HG02642 (cell line): ENCODE data around the gene TBRG4.

ENCODE experiments used
- ATAC-seq: cut with Tn5 transposase; IDR thresholded peaks from one replicate; pipeline ENCODE4 v1.9.1; 2021; ENCODE audit warnings: mild to moderate bottlenecking; ENCODE audit not compliant: unreplicated experiment, poor library complexity

The TBRG4 gene

DNA sequence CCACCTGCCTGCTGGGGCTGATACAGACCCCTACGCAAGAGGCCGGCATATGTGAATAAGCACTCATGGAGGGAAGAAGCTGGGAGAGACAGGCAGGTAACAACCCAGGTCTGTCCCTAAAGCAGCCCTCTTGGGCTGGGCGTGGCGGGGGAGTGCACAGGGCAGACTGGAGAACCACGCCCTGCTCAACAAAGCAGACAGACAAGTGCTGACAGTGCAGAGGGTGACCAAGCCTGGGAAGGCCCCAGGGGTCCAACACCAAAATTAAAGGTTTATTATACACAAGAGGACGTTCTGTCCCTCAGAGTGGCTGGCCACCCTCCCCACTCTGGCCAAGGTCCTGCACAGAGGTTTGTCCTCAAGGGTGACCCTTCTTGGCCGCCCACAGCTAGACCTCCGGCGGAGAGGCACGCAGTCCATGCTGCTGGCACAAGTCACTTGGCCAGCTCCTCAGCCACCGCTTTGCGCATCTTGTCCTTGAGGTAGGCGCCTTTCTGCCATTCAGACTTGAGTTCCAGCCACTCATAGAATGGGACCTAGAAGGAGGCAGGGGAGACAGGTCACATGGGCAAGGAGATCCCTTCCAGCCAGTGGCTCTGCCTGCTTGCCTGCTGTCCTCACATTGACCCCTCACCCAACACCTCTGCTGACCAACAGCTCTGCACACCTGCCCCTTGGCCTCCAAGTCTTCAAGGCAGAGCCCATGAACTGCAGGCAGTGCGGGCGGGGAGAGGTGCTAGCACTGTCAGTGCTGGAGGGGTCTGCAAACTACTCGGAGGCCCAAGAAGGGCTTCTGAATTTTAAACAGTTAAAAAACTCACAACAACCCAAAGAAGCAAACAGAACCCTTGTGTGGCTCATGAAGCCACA is 11.4 kb downstream of the TBRG4 start:
- ATAC-seq: no peak

GRCh38 chr7:45098983-45099839 is 12.3 kb downstream of the TBRG4 start:
- ATAC-seq: no peak

- no peak for ATAC-seq
Measured at GRCh38 chr7:45092931-45093235, 18.6 kb downstream of the TBRG4 start.

DNA sequence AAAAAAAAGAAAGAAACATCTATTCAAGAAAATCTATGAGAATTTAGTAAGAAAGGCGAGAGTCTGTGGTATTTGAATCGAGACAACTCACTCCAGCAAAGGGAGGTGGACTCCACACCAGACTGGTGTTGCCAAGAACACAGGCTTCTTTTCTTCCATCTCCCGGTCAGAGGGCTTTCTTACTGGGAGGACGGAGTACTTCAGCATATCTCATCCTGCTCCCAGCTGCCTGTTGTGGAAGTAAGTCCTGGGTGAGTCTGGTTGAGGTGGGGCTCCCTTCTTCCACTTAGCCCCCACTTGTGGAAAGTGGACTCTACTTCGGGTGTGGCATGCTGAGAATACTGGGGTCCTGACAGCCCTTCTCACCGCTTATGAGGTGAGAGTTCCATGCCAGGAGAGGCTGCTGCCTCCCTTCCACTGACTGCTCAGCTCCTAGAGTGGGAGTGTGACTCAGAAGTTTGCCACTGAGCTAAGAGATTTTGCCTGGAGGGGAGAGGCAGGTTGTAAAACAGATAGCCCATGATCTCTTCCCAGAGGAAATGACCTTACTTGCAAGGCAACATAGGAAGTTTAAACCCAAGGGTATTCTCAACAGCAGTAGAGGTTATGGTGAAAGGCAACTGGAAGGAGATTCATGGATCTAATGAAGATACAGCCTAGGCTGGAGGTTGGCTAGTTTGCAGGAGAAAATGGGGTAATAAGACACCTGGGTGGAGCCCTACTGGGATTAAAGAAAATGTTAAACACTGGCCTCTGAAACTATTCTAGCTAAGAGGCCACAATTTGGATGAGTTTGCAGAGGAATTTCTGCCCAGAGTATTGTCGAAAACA is 19.2 kb downstream of the TBRG4 start:
- ATAC-seq: no peak

DNA sequence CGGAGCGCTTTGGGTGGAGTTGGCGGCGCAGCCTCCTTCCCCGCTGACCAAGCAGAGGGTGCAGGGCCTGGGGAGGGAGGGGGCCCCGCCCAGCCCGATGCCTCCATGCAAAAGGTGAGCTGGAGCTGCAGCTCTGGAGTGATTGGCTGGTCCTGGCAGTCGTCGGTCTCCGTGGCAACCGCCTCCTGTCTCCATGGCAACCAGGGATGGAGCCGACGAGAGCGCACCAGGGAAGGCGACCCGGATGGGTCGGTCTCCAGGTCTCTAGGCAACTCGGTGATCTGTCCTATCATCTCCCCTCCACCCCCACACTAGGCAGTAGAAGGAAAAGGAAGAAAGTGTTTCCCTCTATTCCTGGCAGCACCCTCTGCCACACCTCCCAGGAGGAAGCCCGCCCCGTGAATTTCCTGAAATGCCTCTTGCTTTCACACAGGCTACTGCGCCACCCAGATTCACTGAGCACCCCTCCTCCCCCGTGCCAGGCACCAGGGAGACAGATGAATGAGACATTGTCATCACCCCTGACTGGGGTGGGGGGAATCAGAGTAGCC is 22.1 kb downstream of the TBRG4 start:
- ATAC-seq: no peak

GRCh38 chr7:45088821-45089340 is 22.6 kb downstream of the TBRG4 start, which contains the start of gene NACAD:
NACAD (minus strand) TSS chr7:45088969; CDS start chr7:45088894, 75 bp downstream.
- no peak for ATAC-seq

- ATAC-seq: no peak
Measured at GRCh38 chr7:45088146-45088701, 23.3 kb downstream of the TBRG4 start.

DNA sequence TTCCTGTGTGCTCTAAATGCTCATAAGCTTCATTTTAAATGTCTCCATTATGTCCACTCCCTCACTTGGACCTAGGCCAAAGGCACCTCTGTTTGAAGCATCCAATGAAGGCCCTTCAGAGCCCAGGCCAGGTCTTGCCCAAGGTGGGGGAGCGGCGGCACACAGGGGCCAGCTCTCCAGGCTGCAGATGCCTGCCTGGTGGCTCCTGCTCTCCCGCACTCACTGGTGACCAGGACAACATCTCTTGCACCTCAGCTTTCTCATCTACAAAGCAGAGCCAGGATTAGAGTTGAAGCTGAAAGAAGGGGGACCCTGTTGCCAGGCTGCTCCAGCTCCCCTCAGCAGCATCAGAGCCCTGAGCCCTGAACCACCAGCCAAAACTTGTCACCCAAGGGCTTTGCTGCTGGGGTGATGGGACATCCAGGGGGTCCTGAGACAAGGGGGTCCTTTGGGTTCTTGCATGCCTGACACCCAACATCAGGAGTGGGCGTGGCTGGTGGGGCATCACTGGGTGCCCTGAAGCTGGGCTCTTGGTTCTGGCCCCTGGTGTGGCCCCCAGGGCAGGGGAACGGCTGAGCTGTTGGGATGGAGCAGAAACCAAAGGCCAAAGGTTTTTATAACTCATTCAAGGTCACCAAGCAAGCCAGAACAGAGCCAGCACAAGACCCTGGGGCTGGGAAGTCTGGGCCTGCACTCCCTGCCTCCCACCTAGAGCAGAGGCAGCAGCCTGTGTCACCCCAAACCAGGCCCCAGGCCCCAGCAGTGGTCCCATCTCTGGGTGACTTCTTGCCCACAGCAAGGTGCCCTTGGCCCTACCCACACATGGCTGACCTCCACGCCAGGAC is 24.0 kb downstream of the TBRG4 start:
- ATAC-seq: no peak

DNA sequence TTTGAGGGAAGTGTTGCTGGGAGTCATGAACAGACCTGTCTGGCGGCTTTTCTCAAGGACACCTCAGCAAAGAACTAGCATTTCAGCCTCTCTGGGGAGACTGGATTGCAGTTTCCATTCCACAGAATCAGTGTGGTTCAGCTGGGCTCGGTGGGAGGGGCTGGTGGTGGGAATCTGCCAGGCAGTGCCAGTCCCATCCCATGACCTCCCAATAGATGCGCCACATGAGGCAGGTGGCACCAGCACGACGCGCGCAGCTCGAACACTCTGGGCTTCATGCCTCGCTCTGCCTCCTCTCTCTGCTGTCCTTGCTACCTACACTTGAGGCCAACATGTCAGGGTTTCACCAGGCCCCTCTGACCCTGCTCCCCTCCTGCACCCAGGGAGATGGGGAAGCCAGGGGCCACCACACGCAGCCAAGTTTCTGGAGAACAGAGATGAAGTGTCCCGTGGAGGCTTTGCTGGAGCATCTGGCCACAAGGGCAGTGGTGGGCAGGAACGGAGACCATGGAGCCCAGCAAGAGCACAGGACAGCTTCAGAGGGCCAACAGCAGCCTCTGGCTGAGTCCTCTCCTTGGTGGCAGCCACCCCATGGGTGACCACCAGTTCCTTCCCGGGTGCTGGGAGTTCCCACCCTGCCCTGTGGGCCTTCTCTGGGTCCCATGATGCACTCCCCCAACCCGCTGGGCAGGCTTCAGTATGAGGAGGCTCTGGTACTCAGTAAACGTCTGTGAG is 25.0 kb downstream of the TBRG4 start:
- no peak for ATAC-seq

DNA sequence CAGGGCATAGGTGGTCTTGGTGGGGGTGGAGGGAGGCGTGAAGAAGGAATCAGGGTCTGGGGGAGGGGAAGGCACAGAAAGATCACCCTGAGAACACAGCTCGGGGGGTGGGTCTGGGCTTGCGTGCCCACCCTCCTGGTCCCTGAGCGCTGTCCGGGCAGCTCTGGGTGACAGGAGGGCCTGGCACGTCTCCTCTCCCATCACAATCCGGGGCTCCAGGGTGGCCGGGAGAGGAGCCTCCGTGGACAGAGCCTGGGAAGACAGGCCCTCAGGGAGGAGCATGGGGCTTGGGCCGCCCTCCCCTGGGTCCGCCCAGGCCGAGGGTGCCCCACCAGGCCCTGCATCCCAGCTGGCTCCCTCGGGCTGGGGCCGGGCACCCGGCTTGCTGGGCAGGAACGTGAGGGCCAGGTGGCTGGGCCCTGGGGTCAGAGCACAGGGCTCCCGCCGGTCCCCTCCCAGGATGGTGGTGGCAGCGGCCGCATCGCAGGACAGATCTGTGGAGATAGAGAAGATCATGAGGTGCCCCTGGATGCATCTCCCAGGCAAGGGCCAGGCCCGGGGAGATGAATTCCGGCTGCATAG is 25.8 kb downstream of the TBRG4 start:
- ATAC-seq: no peak

DNA sequence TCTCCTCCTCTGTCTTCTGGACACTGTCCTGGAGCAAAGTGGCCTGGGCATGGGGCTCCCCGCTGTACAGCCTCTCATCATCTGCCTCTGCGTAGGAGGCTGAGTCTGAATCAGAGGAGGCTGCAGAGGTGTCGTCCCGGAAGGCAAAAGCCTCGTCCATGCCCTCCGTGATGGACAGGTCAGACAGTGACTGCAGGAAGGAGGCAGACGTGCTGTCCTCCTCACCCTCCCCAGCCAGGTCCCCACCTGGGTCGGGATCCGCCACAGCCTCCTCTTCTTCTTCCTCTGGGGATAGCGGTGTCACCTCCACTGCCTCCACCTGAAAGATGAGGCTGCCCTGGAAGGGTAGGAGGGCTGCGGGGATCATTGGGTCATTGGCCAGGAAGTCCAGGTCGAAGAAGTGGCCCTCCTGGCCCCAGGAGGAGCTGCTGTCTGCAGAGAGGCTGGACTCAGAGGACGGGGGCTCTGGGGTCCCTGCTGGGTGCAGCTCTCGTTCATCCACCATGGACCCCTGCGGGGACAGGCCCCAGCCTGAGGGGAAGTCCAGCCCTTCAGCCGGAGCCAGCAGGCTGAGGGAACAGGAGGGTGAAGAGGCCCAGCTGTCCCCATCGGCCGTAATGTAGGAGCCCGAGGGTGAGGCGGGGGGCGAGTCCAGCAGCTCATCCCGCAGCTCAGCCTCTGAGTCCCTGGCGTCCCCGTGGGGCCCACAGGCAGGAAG is 26.4 kb downstream of the TBRG4 start:
- ATAC-seq: no peak

- no peak for ATAC-seq
Measured at GRCh38 chr7:45084336-45084735, 27.2 kb downstream of the TBRG4 start.

GRCh38 chr7:45082831-45083331 is 28.6 kb downstream of the TBRG4 start:
- ATAC-seq: no peak

DNA sequence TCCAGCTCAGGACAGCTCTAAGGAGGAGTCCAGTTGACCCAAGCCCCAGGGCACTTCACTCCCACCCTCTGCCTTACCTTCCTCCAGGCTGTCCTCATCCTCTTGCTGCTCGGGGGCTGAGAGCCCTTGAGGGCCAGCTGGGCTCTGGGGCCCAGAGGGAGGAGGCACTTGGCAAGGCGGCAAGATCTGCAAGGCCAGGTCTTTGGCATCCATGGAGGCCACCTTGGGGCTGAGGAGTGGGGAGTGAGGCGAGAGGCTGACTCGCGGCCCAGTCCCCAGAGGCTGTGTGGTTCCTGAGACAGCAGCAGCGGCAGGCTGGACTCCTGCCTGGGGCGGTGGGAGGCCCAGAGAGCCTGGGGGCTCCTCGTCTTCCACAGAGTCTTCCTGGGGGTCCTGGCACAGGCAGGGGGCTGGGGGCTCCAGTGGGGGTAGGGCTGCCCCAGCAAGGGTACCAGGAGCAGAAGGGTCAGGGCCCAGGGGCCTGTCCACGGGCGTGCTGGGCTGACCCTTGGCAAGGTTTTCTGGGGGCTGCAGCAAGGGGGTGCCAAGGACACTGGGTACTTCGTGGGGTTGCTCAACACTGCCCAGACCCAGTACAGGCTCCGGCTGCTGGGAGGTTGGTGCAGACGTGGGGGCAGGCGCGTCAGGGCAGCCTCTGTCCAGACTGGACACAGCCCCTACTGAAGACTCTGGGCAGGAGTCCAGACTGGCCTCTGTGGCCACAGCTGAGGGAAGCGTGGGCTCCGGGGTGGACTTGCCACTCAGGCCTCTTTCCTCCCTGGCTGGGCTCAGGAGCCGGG is 29.3 kb downstream of the TBRG4 start:
- no peak for ATAC-seq

DNA sequence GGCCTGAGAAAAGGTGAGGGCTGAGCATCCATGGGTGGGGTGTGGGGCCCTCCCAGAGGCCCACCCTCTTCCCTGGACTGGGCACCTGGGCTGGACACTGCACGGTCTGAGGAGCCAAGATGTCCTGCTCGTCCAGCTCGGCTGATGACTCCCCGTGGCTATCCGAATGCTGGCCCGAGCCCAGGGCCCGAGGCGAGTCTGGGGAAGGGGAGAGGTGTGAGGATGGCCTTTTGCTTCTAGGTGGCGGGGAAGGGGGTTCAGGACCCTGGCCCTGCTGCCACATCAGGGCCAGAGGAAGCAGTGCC is 29.9 kb downstream of the TBRG4 start:
- no peak for ATAC-seq

GRCh38 chr7:45080958-45081669 is 30.4 kb downstream of the TBRG4 start:
- ATAC-seq: no peak
